Measurements from ENCODE around the gene TMTC1. TPM values are rescaled to one million over a fixed set of nuclear protein-coding genes. Genes with fewer than 3 reads are reported as not detected.

The TMTC1 gene
- total and polyA plus RNA-seq, 9 of the 15 experiments (the other 6 are each of a cell fraction or from before 2014, with no cell fraction given): under 0.01 to 0.18 (median 0.06) TPM; not detected in 2

DNA sequence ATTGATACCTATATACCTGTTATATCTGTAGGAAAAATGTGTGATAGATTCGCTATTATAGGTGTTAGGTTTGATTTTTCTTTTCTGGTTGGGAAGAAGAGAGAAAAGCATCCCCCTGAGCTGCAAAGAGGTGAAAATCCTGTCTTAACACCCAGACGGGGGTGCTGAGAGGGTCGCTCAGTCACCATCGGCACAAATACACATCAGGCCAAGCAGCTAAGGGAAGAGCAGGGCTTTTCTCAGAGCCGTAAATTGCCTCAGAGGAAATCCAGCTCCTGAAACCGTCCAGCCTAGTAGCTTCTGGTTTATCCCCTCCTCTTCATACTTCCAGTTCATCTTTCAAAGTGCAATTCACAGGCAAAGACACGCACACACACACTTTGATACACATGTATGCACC, 175.2 kb downstream of the TMTC1 start:
- no peak for ATAC-seq
- Histone ChIP-seq H3K4me2 (ENCODE audit: insufficient read depth, low read length) (no peak overlapping the region), H3K27me3 (ENCODE audit: control insufficient read depth in 2 of 2, insufficient read depth in 2 of 2, low read length in 2 of 2) (peaks cover 6 to 16% of the 10 kb centered on the region in 2 experiments; a peak in 4 of 5 replicates), H3K9ac (ENCODE audit: insufficient read depth in 1 of 2, low read depth in 2 of 2, low read length in 2 of 2) (no peak overlapping the region), H4K20me1 (replicated peaks; ENCODE audit: control insufficient read depth, insufficient read depth, low read length) (no peaks in the 10 kb centered on the region), H3K27ac (ENCODE audit: extremely low read depth, low read depth, low read length) (no peak overlapping the region), H2AFZ (ENCODE audit: low read depth, low read length) (no peak overlapping the region), H3K9me3 (replicated peaks; ENCODE audit: control insufficient read depth, insufficient read depth, low read depth, low read length) (no peaks in the 10 kb centered on the region), H3K4me1 (replicated peaks in 1 of 2; ENCODE audit: control insufficient read depth in 2 of 2, insufficient read depth in 2 of 2, low read length in 2 of 2) (no peaks in the 10 kb centered on the region), H3K36me3 (ENCODE audit: control insufficient read depth, insufficient read depth, low read length) (no peaks in the 10 kb centered on the region), H3K79me2 (ENCODE audit: control insufficient read depth, insufficient read depth, low read length) (no peaks in the 10 kb centered on the region), H3K9me1 (ENCODE audit: control insufficient read depth, insufficient read depth, low read length) (no peaks in the 10 kb centered on the region), H3K4me3 (no peak overlapping the region)
- ChIA-PET POLR2A (interaction anchor here (0.7 kb wide), 1 partner anchor 374 kb away, joined by 3 read pairs; no protein-coding TSS in a partner anchor), CTCF (ENCODE audit: low intra/inter-chr PET ratio) (no interaction called here)
- TF ChIP-seq DNMT1 (IDR thresholded peaks at IDR 0.05) (no peak), TAL1 (IDR thresholded peaks at IDR 0.05) (no peak), BCOR (IDR thresholded peaks at IDR 0.05) (no peak), ZNF561 (CRISPR knock-in tag; conservative IDR thresholded peaks at IDR 0.05) (no peak), FOXK2 (conservative IDR thresholded peaks at IDR 0.05 in 1 of 2, IDR thresholded peaks at IDR 0.05 in 1 of 2; ENCODE audit: low read depth in 2 of 2) (no peak), ZNF324 (CRISPR knock-in tag; IDR thresholded peaks at IDR 0.05) (no peak), SMARCA4 (IDR thresholded peaks at IDR 0.05) (no peak), DACH1 (IDR thresholded peaks at IDR 0.05; ENCODE audit: partially characterized antibody) (no peak), ZBED1 (IDR thresholded peaks at IDR 0.05) (no peak), TCF7L2 (IDR thresholded peaks at IDR 0.05; ENCODE audit: low read depth, low read length) (no peak), TEAD1 (CRISPR knock-in tag; IDR thresholded peaks at IDR 0.05) (no peak), MED1 (CRISPR knock-in tag; IDR thresholded peaks at IDR 0.05; ENCODE audit: borderline replicate concordance) (no peak), ZNF79 (CRISPR knock-in tag; IDR thresholded peaks at IDR 0.05; ENCODE audit: low read depth) (no peak), TAF15 (IDR thresholded peaks at IDR 0.05; ENCODE audit: low read depth, low read length) (no peak)
- TF ChIP-seq, protein P1, sequence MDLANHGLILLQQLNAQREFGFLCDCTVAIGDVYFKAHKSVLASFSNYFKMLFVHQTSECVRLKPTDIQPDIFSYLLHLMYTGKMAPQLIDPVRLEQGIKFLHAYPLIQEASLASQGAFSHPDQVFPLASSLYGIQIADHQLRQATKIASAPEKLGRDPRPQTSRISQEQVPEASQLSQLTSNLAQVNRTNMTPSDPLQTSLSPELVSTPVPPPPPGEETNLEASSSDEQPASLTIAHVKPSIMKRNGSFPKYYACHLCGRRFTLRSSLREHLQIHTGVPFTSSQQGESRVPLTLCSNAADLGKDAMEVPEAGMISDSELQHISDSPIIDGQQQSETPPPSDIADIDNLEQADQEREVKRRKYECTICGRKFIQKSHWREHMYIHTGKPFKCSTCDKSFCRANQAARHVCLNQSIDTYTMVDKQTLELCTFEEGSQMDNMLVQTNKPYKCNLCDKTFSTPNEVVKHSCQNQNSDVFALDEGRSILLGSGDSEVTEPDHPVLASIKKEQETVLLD (IDR thresholded peaks at IDR 0.05): no peak
- TF ChIP-seq, protein P2, sequence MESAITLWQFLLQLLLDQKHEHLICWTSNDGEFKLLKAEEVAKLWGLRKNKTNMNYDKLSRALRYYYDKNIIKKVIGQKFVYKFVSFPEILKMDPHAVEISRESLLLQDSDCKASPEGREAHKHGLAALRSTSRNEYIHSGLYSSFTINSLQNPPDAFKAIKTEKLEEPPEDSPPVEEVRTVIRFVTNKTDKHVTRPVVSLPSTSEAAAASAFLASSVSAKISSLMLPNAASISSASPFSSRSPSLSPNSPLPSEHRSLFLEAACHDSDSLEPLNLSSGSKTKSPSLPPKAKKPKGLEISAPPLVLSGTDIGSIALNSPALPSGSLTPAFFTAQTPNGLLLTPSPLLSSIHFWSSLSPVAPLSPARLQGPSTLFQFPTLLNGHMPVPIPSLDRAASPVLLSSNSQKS (CRISPR knock-in tag; IDR thresholded peaks at IDR 0.05): no peak
- TF ChIP-seq, protein P3, sequence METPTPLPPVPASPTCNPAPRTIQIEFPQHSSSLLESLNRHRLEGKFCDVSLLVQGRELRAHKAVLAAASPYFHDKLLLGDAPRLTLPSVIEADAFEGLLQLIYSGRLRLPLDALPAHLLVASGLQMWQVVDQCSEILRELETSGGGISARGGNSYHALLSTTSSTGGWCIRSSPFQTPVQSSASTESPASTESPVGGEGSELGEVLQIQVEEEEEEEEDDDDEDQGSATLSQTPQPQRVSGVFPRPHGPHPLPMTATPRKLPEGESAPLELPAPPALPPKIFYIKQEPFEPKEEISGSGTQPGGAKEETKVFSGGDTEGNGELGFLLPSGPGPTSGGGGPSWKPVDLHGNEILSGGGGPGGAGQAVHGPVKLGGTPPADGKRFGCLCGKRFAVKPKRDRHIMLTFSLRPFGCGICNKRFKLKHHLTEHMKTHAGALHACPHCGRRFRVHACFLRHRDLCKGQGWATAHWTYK (CRISPR knock-in tag; IDR thresholded peaks at IDR 0.05): no peak
- no TSS peak for BruUV-seq (replicated peaks)
- FAIRE-seq: no peak
- DNase-seq (ENCODE audit: extremely low read depth in 1 of 4, low spot score in 3 of 4): no peak
- in situ Hi-C loops (cut with MboI) (no loop called here), intact Hi-C loops (cut with micrococcal nuclease) (no loop called here)
- 0% methylated on average over 6 of the region's 7 CpGs for WGBS (ENCODE audit: insufficient coverage, low coverage, missing lambda C conversion rate)

All from K562 (cell line).